OCI-M2 (cell line): ENCODE measurements around the gene TFR2.
A peak's percentile ranks its signal among the peaks of the same experiment; 100 is the strongest.

Source experiments
- DNase-seq: peaks from one replicate; lab custom pipeline; 2025; ENCODE audit not compliant: unreplicated experiment; lab: John Stamatoyannopoulos, UW

TFR2 gene

DNA sequence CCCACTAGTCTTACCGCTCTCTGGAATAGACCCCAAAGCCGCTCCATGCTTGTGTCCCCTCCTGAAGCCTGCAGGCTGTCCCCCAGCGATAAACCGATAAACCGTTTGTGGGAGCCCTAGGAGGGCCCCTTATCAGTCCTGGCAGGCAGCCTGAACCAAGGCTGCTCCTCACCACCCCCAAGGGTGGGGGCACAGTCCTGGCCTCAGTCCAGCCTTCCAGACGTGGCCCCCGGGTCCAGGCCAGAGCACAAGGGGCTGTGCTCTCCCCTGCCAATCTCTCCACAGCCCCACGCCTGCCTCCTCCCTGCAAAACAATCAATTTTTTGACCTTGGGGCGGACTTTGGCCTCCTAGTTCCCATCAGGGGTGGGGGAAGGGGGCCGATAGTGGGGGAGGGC is at the start of gene TFR2:
Gene TFR2 (minus strand): TSS at position 90 of the 397 bp plus-strand sequence. CDS start 43 bp downstream, at position 47.
- peak; percentile 57 for DNase-seq

DNA sequence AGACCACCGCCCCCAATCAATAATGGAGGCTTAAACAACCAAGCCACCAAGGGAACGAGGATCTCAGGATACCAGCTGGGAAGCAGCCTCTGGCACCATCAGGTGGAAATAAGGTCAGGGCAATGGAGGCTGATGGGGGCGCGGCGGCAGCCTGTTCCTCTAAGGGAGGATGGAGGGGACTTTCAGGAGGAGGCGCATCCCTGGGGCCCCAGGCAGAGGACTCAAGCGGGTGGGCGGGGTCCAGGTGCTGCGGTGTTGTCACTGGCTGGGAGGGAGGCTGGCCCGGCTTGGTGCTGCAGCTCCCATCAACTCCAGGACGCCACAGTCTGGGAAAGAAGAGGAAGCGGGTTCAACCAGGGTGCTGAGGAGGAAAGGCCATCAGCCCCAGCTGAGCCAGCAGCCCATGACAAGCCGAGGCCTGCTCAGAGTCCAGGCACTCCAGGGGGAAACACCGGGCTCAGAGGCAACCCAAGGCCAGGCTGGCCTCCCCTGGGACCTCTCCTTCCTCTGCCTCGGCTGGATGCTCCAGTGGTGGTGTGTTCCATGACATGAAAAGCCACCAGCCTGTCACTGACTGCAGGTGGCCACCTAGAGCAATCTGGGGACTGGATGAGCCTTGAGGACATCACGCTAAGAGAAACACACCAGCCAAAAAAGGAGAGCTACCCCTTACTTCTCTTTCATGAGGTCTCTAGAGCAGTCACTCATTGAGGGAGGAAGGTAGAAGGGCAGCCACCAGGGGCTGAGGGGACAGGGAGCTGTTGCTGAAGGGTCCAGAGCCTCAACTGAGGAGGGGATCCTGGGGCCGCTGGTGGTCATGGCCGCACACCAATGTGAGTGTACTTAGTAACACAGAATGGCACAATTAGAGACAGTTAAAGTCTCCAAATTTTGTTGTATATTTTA is 48.1 kb upstream of the TFR2 start:
- DNase-seq = no peak

DNA sequence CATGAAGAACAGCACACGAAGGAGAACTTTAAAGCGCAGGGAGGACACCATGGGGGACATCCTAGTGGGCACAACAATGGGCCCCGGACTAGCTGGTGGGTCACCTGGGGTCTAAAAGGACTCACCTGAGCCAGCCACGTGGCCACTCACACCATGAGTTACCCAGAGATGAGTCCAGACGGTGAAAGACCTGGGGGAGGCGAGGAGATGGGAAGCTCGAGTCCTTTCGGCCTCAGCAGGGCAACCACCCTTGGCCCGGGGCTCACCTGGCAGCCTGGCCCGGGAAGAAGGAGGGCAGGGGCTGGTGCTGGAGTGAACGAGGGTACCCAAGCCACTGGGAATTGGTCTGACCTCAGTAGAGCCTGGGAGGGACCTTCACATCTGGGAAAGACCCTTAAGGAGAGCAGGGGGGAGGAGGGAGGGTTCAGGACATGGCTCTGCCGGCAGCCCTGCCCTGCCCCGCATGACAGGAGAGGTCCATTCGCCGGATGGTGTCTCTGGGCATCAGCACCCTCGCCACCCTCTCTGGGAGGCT is 47.0 kb upstream of the TFR2 start:
- no peak for DNase-seq

DNA sequence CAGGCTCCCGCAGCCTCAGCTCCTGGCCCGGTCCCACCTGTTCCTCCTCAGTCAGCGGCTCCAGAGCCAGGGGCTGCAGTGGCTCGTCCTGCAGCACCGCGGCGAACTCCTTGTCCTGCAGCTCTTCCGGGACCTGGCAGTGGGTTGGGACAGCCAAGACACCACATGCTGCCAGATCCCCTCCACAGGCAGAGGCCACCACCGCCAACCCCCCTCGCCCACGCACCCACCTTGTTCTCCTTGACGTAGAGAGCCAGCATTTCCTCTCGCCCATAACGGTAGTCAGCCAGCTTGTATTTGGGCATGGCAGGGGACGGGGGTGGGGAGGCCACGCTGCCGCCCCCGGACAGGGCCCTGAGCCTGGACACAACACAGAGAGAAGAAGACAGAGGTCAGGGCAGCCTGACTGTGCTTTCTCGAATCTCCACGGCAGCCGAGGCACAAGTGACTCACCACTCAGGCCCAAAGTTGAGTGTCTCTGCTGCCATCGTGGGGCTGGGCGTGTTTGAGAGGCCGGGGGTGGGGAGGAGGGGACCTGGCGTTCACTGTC is 46.5 kb upstream of the TFR2 start:
- no peak for DNase-seq

DNA sequence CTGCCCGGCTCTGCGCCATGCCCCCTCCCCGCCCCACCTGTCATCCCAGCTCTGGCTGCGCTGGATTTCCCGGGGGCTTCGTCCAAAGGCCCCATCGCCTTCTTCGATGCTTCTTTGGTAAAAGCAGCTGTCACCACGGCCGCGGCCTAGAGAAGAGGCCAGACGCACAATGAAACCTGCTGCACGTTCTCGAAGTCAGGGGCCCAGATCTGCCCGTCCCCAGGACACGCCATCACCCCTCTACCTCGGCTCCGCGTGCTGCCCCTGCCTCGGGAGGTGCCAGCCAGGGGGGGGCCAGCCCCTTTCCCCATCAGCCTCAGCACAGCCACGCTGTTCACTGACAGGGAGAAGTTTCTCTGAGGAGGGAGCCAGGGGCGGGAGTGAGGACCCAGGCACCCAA is 45.9 kb upstream of the TFR2 start:
- DNase-seq = no peak

DNA sequence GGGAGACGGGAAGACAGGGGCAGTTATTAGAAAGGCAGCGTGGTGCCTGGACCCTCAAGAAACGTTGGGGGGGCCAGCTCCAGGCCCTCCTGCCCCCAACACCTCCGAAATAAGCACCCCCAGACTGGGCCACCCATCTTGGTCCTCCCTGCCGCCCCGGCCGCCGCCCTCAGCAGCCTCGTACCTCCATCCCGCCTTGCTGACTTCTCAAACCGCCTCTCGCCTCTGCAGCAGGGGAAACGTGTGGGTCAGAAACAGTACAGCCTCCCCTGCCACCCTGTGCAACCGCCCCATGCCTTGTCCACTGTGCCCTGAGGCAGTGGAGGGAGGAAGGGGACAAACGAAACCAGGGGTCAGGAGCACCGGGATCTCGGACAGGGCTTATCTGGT is 45.5 kb upstream of the TFR2 start:
- DNase-seq = no peak

DNA sequence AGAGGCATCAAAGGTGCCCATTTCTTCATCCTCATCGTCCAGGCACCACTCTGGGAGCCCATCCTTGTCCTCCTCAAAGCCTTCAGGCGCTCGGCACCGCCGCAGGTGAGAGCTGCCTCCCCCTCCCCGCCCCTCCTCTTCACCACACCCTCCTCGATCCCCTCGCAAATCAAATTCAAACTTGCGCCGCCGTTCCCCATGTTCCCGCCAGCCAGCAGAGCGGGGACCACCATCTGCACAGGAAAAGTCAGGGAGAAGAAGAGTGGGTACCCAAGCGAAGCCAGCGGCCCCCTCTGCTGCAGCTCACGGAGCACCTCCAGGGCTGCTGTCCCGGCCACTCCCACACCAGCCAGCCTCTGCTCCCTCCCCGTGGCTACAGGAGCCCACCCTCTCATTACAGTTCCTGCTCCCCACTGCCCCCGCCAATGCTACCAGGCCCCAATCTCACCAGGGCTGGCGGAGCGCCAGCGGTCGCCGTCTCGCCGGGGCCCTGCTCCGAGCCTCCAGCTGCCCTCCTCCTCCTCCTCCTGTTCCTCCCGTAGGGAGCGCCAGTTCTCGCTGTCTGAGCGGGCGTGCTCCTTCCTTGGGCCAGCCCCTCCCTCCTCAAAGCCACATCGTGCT is 45.0 kb upstream of the TFR2 start:
- DNase-seq = no peak

DNA sequence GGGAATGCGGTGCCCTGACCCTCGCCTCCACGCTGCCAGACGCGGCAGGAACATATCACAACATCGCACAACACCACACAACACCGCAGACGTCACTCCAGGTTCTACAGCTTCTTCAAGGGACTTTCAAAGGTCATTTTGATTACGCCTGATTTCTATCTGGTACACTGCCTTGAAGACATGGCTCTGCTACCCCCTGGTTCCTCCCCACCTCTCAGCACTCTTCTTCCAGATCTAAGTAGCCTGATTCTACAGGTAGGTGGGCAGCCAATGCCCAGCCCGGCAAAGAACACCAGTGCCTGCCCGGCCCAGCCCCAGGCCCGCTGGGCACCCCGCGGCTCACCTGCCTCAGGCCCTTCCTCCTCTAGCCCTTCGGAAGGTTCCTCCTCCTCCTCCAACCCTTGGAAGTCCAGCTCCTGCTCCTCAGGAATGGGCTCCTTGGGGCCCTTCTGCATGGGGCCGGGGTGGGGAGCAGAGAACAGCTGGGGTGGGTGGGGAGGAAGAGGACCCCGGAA is 44.3 kb upstream of the TFR2 start:
- no peak for DNase-seq

DNA sequence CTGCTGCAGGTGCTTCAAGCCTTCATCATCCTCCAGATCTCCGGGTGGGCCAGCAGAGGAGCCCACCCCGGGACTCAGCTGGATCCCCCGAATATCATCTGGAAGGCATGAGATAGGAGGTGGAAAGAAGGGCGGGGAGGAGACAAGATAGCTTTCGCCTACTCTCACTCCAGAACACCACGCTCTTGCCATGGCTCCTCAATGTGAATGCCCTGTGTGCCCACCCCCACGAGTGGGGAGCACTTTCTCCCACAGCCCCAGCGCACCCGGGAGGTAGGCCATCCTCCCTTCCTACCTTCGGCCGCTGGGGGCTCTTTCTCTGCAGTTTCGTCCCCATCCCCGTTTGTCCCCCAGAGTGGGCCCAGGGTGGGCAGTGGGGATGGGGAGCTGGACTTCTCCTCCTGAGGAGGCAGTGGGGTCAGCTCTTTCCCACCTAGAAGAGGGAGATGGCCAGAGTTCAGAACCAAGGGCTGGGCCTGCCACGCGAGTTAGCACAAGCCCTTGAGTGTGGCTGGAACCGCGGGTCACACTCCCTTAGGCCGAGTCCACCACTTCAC is 43.8 kb upstream of the TFR2 start:
- no peak for DNase-seq

DNA sequence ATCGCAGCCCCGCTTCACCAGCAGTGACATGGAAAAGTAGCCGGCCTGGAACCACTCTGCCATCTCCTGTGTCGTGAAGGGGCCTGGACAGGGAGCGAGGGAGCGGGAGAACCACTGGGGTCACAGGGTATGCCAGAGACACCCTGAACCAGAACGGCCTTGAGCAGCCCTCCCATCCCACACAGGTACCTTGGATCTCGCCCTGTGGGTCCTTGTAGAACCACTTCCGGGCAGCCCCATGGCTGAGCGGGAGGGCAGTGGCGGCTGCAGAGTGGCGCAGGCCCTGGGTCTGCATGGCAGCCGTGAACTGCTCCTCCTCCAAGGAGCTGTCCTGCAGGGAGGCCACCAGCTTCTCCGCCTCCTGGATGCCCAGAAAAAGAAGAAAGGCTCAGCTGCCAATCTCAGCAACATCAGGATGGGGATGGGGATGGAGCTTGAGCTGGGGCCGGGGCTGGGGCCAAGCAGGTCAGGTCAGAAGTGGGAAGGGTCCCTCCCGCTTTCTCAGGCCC is 43.2 kb upstream of the TFR2 start:
- no peak for DNase-seq

DNA sequence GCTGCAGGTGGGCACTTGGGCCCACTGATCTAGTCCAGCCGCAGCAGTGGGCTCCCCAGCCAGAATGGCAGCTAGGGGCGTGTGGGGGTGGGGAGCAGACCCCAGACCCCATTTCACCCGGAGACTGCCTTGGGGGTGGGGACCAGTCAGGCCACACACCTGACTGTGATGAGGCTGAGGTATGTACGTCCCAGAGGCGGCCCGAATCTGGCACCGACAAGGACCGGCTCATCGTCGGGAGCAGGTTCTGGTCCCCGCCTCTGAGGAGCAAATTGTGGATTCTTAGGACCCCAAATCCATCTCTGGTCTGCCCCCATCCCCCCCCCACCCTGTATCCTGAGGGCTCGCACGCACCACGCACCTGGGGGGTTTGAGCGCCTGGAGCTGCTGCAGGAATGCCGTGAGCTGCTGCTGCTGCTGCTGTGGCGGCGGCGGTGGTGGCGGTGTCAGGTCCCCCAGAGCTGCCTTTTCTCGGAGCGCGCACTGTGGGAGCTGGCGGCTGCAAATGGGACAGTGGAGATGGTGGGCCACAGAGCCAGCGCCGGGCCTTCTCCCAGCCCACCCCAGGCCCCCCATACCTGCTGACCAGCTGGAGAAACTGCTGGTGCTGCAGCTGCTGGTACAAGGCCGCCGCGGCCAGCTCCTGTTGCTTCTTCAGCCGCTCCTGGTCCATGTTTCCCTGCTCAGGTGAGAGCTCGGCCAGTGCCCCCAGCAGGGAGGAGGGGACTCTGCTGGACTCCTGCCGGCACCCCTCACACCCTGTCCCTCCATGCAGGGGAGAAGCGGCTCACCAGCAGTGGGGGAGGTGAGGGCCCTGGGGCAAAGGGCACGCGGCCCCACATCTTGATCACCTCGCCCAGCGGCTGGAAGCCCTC is 42.5 kb upstream of the TFR2 start:
- DNase-seq = no peak

DNA sequence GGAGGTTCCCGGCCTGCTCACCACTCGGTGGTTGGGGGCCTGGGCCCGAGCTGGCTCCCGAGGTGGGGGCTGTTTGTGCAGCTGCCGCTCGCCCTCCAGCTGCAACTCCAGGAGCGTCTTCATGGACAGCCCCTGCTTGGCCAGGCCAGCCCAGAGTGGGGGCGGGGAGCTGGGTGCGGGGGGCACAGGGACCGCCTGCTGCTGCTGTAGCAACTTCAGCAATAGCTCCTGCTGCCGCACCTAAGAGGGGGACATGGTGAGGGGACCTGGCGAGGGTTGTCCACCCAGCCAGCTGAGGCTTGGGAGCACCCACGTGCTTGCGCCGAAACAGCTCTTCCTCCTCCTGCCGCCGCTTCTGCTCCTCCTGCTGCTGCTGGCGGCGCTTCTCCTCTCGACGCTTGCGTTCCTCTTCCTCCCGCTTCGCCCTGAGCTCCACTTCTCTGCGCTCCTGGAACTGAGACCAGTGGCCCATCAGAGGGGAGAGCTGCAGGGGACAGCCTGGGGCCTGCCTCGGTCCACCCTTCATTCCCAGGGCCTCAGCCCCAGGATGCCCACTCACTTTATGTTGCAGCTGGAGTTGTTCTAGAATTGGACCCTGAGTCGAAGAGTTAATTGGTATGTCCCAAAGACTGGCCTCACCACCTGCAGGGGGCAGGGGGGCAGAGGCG is 41.8 kb upstream of the TFR2 start:
- no peak for DNase-seq

DNA sequence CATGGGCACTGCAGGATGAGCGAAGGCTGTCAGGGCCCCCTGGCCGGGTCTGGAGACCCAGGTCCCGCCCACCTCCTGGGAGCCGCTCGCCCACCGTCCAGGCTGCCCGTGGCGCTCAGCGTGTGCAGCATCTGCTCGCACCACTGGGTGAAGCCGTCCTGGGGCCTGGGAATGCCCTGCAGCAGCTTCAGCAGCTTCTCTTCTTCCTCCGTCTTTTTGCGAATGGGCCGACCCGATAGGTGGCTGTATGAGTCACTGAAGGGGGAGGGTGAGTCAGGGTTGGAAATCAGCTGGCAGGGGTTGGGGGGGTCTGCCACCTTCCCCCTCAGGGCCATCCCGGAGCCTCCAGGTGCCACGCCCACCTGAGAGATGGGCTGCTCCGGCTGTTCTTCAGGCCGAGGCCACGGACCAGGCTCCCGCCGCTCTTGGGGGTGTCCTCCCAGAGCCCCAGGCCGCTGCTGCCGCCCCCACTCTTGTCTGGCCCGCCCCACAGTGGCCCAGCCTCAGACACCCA is 40.9 kb upstream of the TFR2 start:
- no peak for DNase-seq

DNA sequence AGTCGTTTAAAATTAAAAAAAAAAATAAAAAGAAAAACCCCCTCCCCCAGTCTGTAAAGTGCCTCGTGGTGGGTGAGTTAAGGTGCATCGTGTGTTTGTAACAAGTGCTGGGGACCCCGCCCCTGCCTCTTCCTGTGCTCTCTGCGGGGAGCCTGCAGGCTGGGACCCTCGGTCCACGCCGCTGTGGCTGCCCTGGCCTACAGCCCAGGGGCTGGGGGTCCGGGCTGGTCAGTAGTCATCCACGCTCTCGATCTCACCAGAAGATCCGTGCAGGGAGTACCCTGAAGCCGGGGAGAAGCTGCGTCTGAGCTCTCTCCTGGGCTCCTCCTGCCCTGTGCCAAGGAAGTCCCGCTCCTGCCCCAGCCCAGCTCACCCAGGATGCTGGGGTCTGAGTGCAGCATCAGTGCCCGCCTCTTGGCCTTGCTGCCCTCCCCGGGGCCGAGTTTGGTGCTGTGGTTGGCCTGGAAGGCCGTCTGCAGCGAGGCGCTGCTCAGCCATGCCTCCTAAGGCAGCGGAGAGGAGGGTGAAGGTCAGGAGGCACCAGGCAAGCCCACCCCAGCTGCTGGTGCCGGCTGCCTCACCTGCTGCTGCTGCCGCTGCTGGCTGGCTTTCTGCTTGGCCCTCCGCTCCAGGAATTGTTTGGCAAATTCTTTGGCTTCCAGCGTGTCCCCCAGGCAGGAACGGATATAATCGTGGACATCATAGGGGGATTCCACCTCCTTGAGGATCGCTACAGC is 40.3 kb upstream of the TFR2 start:
- DNase-seq = no peak

DNA sequence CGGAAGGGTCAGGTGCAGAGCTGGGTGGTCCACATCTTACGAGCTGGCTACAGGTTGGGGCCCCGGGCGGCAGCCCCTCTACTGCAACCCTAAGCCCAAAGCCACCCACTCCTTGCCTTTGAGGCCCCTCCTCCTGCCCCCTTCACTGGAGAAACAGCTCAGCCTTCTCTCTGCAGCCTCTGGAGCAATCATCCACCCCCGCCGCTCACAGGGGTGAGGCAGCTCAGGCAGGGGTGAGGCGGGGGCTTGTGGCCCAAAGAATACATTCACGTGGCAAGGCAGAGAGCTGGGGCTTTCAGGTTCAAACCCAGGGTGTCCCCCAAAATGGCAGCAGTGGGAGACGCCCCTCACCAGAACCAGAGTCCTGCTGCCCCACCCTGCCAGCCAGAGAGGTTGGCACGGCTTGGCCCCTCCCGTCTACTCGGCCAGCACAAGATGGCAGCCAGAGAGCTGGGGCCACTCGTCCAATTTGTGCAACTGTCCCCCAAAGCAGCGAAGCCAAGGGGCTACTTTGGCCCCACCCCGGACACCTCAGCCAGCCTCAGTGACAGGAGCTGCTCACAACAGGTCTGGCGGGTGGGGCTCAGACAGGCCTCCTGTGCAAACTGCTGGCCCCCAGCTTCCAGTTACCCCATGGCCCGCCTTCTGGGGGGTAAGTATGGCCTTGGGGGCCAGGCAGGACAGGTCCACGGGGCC is 39.4 kb upstream of the TFR2 start:
- no peak for DNase-seq

DNA sequence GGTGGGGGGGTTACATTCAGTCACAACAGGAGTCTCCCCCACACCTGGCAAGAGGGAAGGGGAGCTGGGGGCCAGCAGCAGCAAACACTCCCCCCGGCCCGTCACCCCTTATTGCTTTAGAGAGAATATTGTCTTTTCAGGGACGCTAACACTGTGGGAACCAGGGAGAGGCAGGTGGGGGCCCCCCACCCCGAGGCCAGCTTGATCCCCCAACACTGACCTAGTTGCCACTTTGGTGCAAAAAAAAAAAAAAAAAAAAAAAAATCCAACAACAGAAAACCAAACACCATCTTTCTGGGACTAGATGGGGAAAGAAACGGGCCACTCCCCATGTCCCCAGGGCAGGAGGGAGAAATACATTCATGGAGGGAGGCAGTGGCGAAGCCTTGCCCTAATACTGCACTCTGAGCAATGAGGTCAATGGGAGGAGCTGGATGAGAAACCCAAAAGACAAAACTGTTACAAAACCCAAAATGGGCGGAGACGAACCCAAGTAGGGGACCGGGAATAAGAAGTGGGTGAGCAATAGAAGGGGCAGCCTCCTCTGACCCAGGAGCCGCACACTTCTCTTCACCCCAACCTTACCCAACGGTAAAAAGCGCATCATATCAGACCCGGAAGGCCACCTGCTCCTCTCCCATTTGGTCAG is 38.7 kb upstream of the TFR2 start:
- DNase-seq = no peak

DNA sequence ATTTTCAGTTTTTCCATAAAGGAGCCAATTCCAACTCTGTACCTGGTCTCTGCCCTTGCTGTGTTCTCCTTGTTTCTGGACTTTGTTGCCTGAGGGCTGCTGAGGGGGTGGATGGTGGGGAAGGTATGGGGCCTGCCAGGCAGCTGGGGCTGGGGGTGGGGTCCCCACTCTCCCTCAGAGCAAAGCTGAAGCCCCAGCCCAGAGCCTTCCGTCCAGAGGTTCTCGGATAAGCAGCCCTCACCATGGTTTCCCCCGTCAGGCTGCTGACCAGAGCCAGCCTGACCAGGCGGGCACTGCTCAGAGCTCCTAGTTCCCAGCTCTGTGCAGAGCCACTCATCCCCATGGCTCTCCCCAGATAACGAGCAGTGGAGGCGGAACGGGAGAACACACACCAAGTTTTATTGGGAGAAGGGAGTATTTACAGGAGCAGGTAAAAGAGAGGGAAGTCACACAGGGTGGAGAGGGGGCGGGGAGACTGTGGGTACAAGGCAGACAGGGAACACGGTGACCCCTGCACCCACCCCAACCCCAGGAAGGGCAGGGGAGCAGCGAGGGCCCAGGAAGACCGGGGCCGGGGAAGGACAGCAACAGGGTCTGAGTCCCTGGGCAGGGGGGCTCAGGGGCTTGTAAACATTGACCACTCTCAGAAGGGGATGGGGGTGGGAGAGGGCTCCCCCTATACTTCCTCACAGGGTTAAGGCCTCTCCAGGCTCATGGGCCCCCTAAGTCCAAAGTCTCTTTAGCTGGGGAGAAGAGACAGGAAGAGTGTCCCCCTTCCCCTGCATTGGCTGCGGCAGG is 38.0 kb upstream of the TFR2 start:
- DNase-seq = no peak
